Neuronal stem cell (in vitro differentiated cells): ENCODE results near the gene USP2.

Experiments used
- DNase-seq: peaks from one replicate; pipeline ENCODE4 v3.0.0-alpha.2; 2013; ENCODE audit warnings: low spot score
- H2AFZ ChIP-seq: one replicate; pipeline ENCODE4 v1.6.1; 2013; ENCODE audit warnings: mild to moderate bottlenecking, low read length, inconsistent platforms
- H2AK5ac ChIP-seq: 2 replicates; pipeline ENCODE4 v1.6.1; 2013; ENCODE audit warnings: low read depth, mild to moderate bottlenecking, inconsistent platforms, low read length, moderate library complexity, mixed read lengths
- H2BK120ac ChIP-seq: 2 replicates; pipeline ENCODE4 v1.6.1; 2013; ENCODE audit warnings: low read depth, mild to moderate bottlenecking, inconsistent platforms, low read length, moderate library complexity, mixed read lengths
- H2BK12ac ChIP-seq: one replicate; pipeline ENCODE4 v1.6.1; 2013; ENCODE audit warnings: low read length, inconsistent platforms
- H2BK15ac ChIP-seq: 2 replicates; pipeline ENCODE4 v1.6.1; 2013; ENCODE audit warnings: mild to moderate bottlenecking, low read length, inconsistent platforms, mixed read lengths
- H2BK5ac ChIP-seq: one replicate; pipeline ENCODE4 v1.6.1; 2013; ENCODE audit warnings: inconsistent platforms, mild to moderate bottlenecking, low read length, moderate library complexity
- H3K14ac ChIP-seq: one replicate; pipeline ENCODE4 v1.6.1; 2013; ENCODE audit warnings: low read length, inconsistent platforms
- H3K18ac ChIP-seq: 2 replicates; pipeline ENCODE4 v1.6.1; 2013; ENCODE audit warnings: low read length, inconsistent platforms
- H3K23ac ChIP-seq: 2 replicates; pipeline ENCODE4 v1.6.1; 2013; ENCODE audit warnings: low read depth, mild to moderate bottlenecking, mixed read lengths, low read length, inconsistent platforms; ENCODE audit not compliant: poor library complexity
- H3K27ac ChIP-seq: replicated peaks from 3 replicates; pipeline ENCODE4 v1.5.1; 2013; ENCODE audit warnings: low read length, inconsistent platforms
- H3K27me3 ChIP-seq, 3 experiments: 2 replicates each; pipeline ENCODE4 v1.6.1; 2013; ENCODE audit warnings: low read length in 3 of 3, mild to moderate bottlenecking in 2 of 3, inconsistent platforms in 1 of 3, low read depth in 1 of 3, mixed read lengths in 1 of 3, moderate library complexity in 1 of 3; ENCODE audit not compliant: control insufficient read depth in 3 of 3, insufficient read depth in 3 of 3
- H3K36me3 ChIP-seq, 2 donors: replicated peaks in 1 of 2; 2 replicates each; pipeline ENCODE4 v1.6.1; 2013; ENCODE audit warnings: low read length in 2 of 2; ENCODE audit not compliant: control insufficient read depth in 2 of 2, insufficient read depth in 2 of 2
- H3K4ac ChIP-seq: 2 replicates; pipeline ENCODE4 v1.6.1; 2013; ENCODE audit warnings: inconsistent platforms, mild to moderate bottlenecking, low read length, moderate library complexity
- H3K4me1 ChIP-seq, 2 donors: 1 replicate in 1 of 2; 2 replicates in 1 of 2; pipeline ENCODE4 v1.6.1; 2013; ENCODE audit warnings: low read length in 2 of 2, low read depth in 1 of 2; ENCODE audit not compliant: control insufficient read depth in 2 of 2, insufficient read depth in 1 of 2
- H3K4me2 ChIP-seq: one replicate; pipeline ENCODE4 v1.6.1; 2013; ENCODE audit warnings: mild to moderate bottlenecking, low read length, inconsistent platforms; ENCODE audit not compliant: insufficient read depth, poor library complexity, severe bottlenecking
- H3K4me3 ChIP-seq, 2 donors: 2 replicates each; pipeline ENCODE4 v1.5.1; 2013; ENCODE audit warnings: low read length in 2 of 2, mild to moderate bottlenecking in 2 of 2, inconsistent platforms in 1 of 2, moderate library complexity in 1 of 2
- H3K79me1 ChIP-seq: one replicate; pipeline ENCODE4 v1.6.1; 2013; ENCODE audit warnings: low read depth, mild to moderate bottlenecking, inconsistent platforms, low read length, moderate library complexity
- H3K9ac ChIP-seq: one replicate; pipeline ENCODE4 v1.6.1; 2013; ENCODE audit warnings: mild to moderate bottlenecking, low read depth, low read length, inconsistent platforms; ENCODE audit not compliant: poor library complexity
- H3K9me3 ChIP-seq, 2 donors: replicated peaks in 1 of 2; 2 replicates each; pipeline versions ENCODE3 to v1.6.1; 2013; ENCODE audit warnings: low read length in 2 of 2, mild to moderate bottlenecking in 2 of 2, inconsistent platforms in 1 of 2, low read depth in 1 of 2, mixed read lengths in 1 of 2, moderate library complexity in 1 of 2; ENCODE audit not compliant: control insufficient read depth in 2 of 2, insufficient read depth in 1 of 2
- H4K8ac ChIP-seq: one replicate; pipeline ENCODE4 v1.6.1; 2013; ENCODE audit warnings: low read depth, mild to moderate bottlenecking, inconsistent platforms, low read length, moderate library complexity
- H4K91ac ChIP-seq: one replicate; pipeline ENCODE4 v1.6.1; 2013; ENCODE audit warnings: low read length, low read depth, mild to moderate bottlenecking, inconsistent platforms; ENCODE audit not compliant: poor library complexity
- WGBS, 2 donors: extraction: QIAGEN DNeasy Blood & Tissue Kit; methylation state at CpG; one replicate each; pipeline ENCODE4 v1.1.7; 2013; ENCODE audit warnings: missing lambda C conversion rate in 2 of 2, mixed read lengths in 1 of 2; ENCODE audit not compliant: insufficient read length in 2 of 2, insufficient replicate concordance in 1 of 2; ENCODE audit errors: extremely low coverage in 2 of 2; 5-methylcytosine and 5-hydroxymethylcytosine counted together

Gene USP2

GRCh38 chr11:119371778-119372182 lies 9.7 kb downstream of the USP2 start:
- Histone ChIP-seq H3K4me1 (peaks cover 30 to 37% of the 10 kb centered on the region in 2 donors), H3K4me3 (no peak overlapping the region), H2AK5ac (no peak overlapping the region), H3K4me2 (no peak overlapping the region), H3K27me3 (peaks cover 0 to 52% (median 0%) of the 10 kb centered on the region in 3 experiments), H2BK15ac (no peak overlapping the region), H3K14ac (no peak overlapping the region), H3K23ac (no peak overlapping the region), H4K8ac (no peak overlapping the region), H3K79me1 (no peaks in the 10 kb centered on the region), H3K27ac (no peak overlapping the region), H2BK5ac (peak overlapping the region; percentile 79), H3K18ac (no peak overlapping the region), H3K9me3 (no peaks in the 10 kb centered on the region), H2BK120ac (no peak overlapping the region), H3K9ac (no peak overlapping the region), H2BK12ac (no peak overlapping the region), H3K36me3 (no peaks in the 10 kb centered on the region), H4K91ac (no peak overlapping the region), H2AFZ (no peak overlapping the region), H3K4ac (no peak overlapping the region)
- no peak for DNase-seq
- no CpG with 5 or more reads among the region's 8 CpGs for WGBS, 2 donors

GRCh38 chr11:119371067-119371601 lies 10.4 kb downstream of the USP2 start:
- H3K36me3 ChIP-seq: no peaks in the 10 kb centered on the region
- no peak overlapping the region for H3K23ac ChIP-seq
- no peak overlapping the region for H2BK12ac ChIP-seq
- no peak overlapping the region for H3K27ac ChIP-seq
- H3K4me2 ChIP-seq: no peak overlapping the region
- no peak overlapping the region for H3K14ac ChIP-seq
- H3K9me3 ChIP-seq: no peaks in the 10 kb centered on the region
- no peak overlapping the region for H3K4me3 ChIP-seq
- no CpG with 5 or more reads among the region's 8 CpGs for WGBS, 2 donors
- DNase-seq: no peak
- no peak overlapping the region for H2BK5ac ChIP-seq
- peak overlapping the region; percentile 7 for H3K18ac ChIP-seq
- H2AK5ac ChIP-seq: no peak overlapping the region
- no peak overlapping the region for H4K91ac ChIP-seq
- peaks cover 24 to 31% of the 10 kb centered on the region in 2 donors for H3K4me1 ChIP-seq
- peaks cover 0 to 58% (median 0%) of the 10 kb centered on the region in 3 experiments for H3K27me3 ChIP-seq
- H2BK15ac ChIP-seq: no peak overlapping the region
- H3K9ac ChIP-seq: no peak overlapping the region
- H2BK120ac ChIP-seq: no peak overlapping the region
- H3K4ac ChIP-seq: no peak overlapping the region
- no peaks in the 10 kb centered on the region for H3K79me1 ChIP-seq
- no peak overlapping the region for H2AFZ ChIP-seq
- H4K8ac ChIP-seq: no peak overlapping the region

GRCh38 chr11:119370486-119371046 lies 10.9 kb downstream of the USP2 start:
- Histone ChIP-seq H3K4me1 (peaks cover 18 to 26% of the 10 kb centered on the region in 2 donors), H2BK120ac (no peak overlapping the region), H3K4ac (no peak overlapping the region), H4K8ac (no peak overlapping the region), H3K9ac (no peak overlapping the region), H2AFZ (no peak overlapping the region), H3K27me3 (peaks cover 0 to 61% (median 0%) of the 10 kb centered on the region in 3 experiments), H3K18ac (no peak overlapping the region), H2BK12ac (no peak overlapping the region), H2AK5ac (no peak overlapping the region), H3K23ac (no peak overlapping the region), H3K27ac (no peak overlapping the region), H3K4me2 (no peak overlapping the region), H3K36me3 (no peaks in the 10 kb centered on the region), H2BK5ac (no peak overlapping the region), H4K91ac (no peak overlapping the region), H2BK15ac (no peak overlapping the region), H3K14ac (no peak overlapping the region), H3K79me1 (no peaks in the 10 kb centered on the region), H3K9me3 (no peaks in the 10 kb centered on the region), H3K4me3 (no peak overlapping the region)
- no peak for DNase-seq
- WGBS, 2 donors: no CpG with 5 or more reads among the region's 8 CpGs

GRCh38 chr11:119369132-119369925 lies 12.2 kb downstream of the USP2 start:
- no peak overlapping the region for H2BK12ac ChIP-seq
- H4K91ac ChIP-seq: no peak overlapping the region
- H2BK5ac ChIP-seq: no peak overlapping the region
- H3K36me3 ChIP-seq: no peaks in the 10 kb centered on the region
- H3K14ac ChIP-seq: no peak overlapping the region
- H3K4me3 ChIP-seq: no peak overlapping the region
- DNase-seq: no peak
- no peak overlapping the region for H2AFZ ChIP-seq
- H2BK120ac ChIP-seq: no peak overlapping the region
- peaks cover 3% of the 10 kb centered on the region in 2 donors for H3K9me3 ChIP-seq
- H3K23ac ChIP-seq: no peak overlapping the region
- peaks cover 7 to 18% of the 10 kb centered on the region in 2 donors for H3K4me1 ChIP-seq
- H3K4me2 ChIP-seq: no peak overlapping the region
- no peak overlapping the region for H4K8ac ChIP-seq
- peaks cover 2 to 73% (median 10%) of the 10 kb centered on the region in 3 experiments for H3K27me3 ChIP-seq
- H3K27ac ChIP-seq: no peak overlapping the region
- WGBS, 2 donors: no CpG with 5 or more reads among the region's 13 CpGs
- H3K18ac ChIP-seq: no peak overlapping the region
- no peak overlapping the region for H2AK5ac ChIP-seq
- H3K4ac ChIP-seq: no peak overlapping the region
- H3K79me1 ChIP-seq: no peaks in the 10 kb centered on the region
- no peak overlapping the region for H2BK15ac ChIP-seq
- no peak overlapping the region for H3K9ac ChIP-seq
